GM12873 (cell line): ENCODE results near the gene ZBTB40.

Experiments
- CTCF ChIP-seq: IDR thresholded peaks from 2 replicates; pipeline ENCODE4 v1.5.1; 2012; ENCODE audit warnings: low read depth, mild to moderate bottlenecking, moderate library complexity, low read length, control low read depth; ENCODE audit not compliant: insufficient read depth; ENCODE audit errors: missing control alignments

Gene ZBTB40

GRCh38 chr1:22417466-22417865 is 34.2 kb upstream of the ZBTB40 start:
- TF ChIP-seq CTCF: no peak

GRCh38 chr1:22418312-22418711 is 33.3 kb upstream of the ZBTB40 start:
- no peak for TF ChIP-seq CTCF

- TF ChIP-seq CTCF: no peak
Measured at GRCh38 chr1:22418933-22419382, 32.7 kb upstream of the ZBTB40 start.

- TF ChIP-seq CTCF: peak; percentile 81
Measured at GRCh38 chr1:22420455-22421053, 31.1 kb upstream of the ZBTB40 start.

- no peak for TF ChIP-seq CTCF
Measured at GRCh38 chr1:22426781-22427180, 24.9 kb upstream of the ZBTB40 start.

GRCh38 chr1:22428672-22429071 is 23.0 kb upstream of the ZBTB40 start:
- TF ChIP-seq CTCF: no peak

- TF ChIP-seq CTCF: no peak
Measured at GRCh38 chr1:22431965-22432364, 19.7 kb upstream of the ZBTB40 start.

- TF ChIP-seq CTCF: no peak
Measured at GRCh38 chr1:22434717-22435116, 16.9 kb upstream of the ZBTB40 start.
